GM23338 (cell line): ENCODE measurements around the gene NPHP1. TPM values are rescaled to one million over a fixed set of nuclear protein-coding genes. Genes with fewer than 3 reads are reported as not detected.

ENCODE experiments used
- ATAC-seq: fragments of 200-7000 bp; cut with Tn5 transposase; 3 replicates; pipeline ENCODE4 v1.9.1; 2020
- DNase-seq: peaks from one replicate; pipeline ENCODE4 v3.0.0-alpha.2; 2015; ENCODE audit warnings: low spot score
- H2AFZ ChIP-seq: fragments of 200-600 bp; sonication (generic); 2 replicates; pipeline ENCODE4 v1.8.0; 2016; ENCODE audit warnings: antibody characterized with exemption, mild to moderate bottlenecking, moderate library complexity
- H3F3A ChIP-seq: fragments of 200-600 bp; sonication (generic); replicated peaks from 2 replicates; pipeline ENCODE4 v1.8.0; 2017; ENCODE audit warnings: antibody characterized with exemption, mixed run types, low read depth
- H3K27ac ChIP-seq: fragments of 200-600 bp; sonication (generic); 2 replicates; pipeline ENCODE4 v1.6.1; 2016; ENCODE audit warnings: low read depth
- H3K27me3 ChIP-seq: fragments of 200-600 bp; sonication (generic); 2 replicates; pipeline ENCODE4 v1.8.0; 2016; ENCODE audit warnings: mild to moderate bottlenecking, mixed run types, moderate library complexity; ENCODE audit not compliant: insufficient read depth
- H3K36me3 ChIP-seq: fragments of 200-600 bp; sonication (generic); 2 replicates; pipeline ENCODE4 v1.8.0; 2016; ENCODE audit warnings: mild to moderate bottlenecking; ENCODE audit not compliant: insufficient read depth
- H3K4me1 ChIP-seq: fragments of 200-600 bp; sonication (generic); 2 replicates; pipeline ENCODE4 v1.8.0; 2016; ENCODE audit warnings: mild to moderate bottlenecking, moderate library complexity; ENCODE audit not compliant: insufficient read depth
- H3K4me2 ChIP-seq: fragments of 200-600 bp; sonication (generic); 2 replicates; pipeline ENCODE4 v1.7.1; 2017; ENCODE audit warnings: mixed run types
- H3K4me3 ChIP-seq: fragments of 200-600 bp; sonication (generic); 2 replicates; pipeline ENCODE4 v1.6.1; 2016; ENCODE audit warnings: mixed run types
- H3K79me2 ChIP-seq: fragments of 200-600 bp; sonication (generic); replicated peaks from 2 replicates; pipeline ENCODE4 v1.8.0; 2017; ENCODE audit warnings: mild to moderate bottlenecking; ENCODE audit not compliant: insufficient read depth
- H3K9me2 ChIP-seq: fragments of 200-600 bp; sonication (generic); 2 replicates; pipeline ENCODE4 v1.8.0; 2017; ENCODE audit not compliant: insufficient read depth
- H4K20me1 ChIP-seq: fragments of 200-600 bp; sonication (generic); replicated peaks from 2 replicates; pipeline ENCODE4 v1.8.0; 2017; ENCODE audit warnings: mild to moderate bottlenecking; ENCODE audit not compliant: insufficient read depth
- H3K27ac Mint-ChIP-seq: 2 replicates; pipeline ENCODE4 v1.8.0; 2020; ENCODE audit warnings: inconsistent platforms, mild to moderate bottlenecking, moderate library complexity, mixed read lengths
- H3K27me3 Mint-ChIP-seq: 3 replicates; pipeline ENCODE4 v1.8.0; 2022; ENCODE audit warnings: low read depth, mild to moderate bottlenecking, moderate library complexity, mixed read lengths, inconsistent platforms; ENCODE audit not compliant: insufficient read depth, poor library complexity
- H3K36me3 Mint-ChIP-seq: 3 replicates; pipeline ENCODE4 v1.8.0; 2021; ENCODE audit warnings: low read depth, mild to moderate bottlenecking, inconsistent platforms, moderate library complexity, mixed read lengths
- H3K4me1 Mint-ChIP-seq: 3 replicates; pipeline ENCODE4 v1.8.0; 2020; ENCODE audit warnings: mild to moderate bottlenecking, inconsistent platforms, mixed read lengths
- H3K4me3 Mint-ChIP-seq: 3 replicates; pipeline ENCODE4 v1.8.0; 2021; ENCODE audit warnings: moderate library complexity, mild to moderate bottlenecking, inconsistent platforms, mixed read lengths
- H3K9me3 Mint-ChIP-seq: 3 replicates; pipeline ENCODE4 v1.8.0; 2020; ENCODE audit warnings: moderate library complexity, mild to moderate bottlenecking, inconsistent platforms, mixed read lengths
- CREB1 ChIP-seq: fragments of 250-450 bp; sonication (Bioruptor Pico); IDR thresholded peaks from 2 replicates; pipeline ENCODE4 v1.5.0; 2020; ENCODE audit warnings: low read depth, mild to moderate bottlenecking, moderate library complexity
- EZH2 ChIP-seq: fragments of 200-600 bp; sonication (generic); IDR thresholded peaks from one replicate; pipeline ENCODE4 v1.8.0; 2017; ENCODE audit warnings: antibody characterized with exemption, mild to moderate bottlenecking, low read depth; ENCODE audit not compliant: unreplicated experiment
- EZH2phosphoT487 ChIP-seq: fragments of 200-600 bp; sonication (generic); IDR thresholded peaks from one replicate; pipeline ENCODE4 v1.8.1; 2018; ENCODE audit warnings: antibody characterized with exemption; ENCODE audit not compliant: unreplicated experiment
- JUNB ChIP-seq: IDR thresholded peaks from one replicate; pipeline ENCODE4 v1.6.1; 2016; ENCODE audit warnings: antibody characterized with exemption; ENCODE audit not compliant: unreplicated experiment
- NANOG ChIP-seq: IDR thresholded peaks from 2 replicates; pipeline ENCODE4 v1.6.1; 2016; ENCODE audit warnings: antibody characterized with exemption, borderline replicate concordance
- POLR2AphosphoS5 ChIP-seq: IDR thresholded peaks from 2 replicates; pipeline ENCODE4 v1.6.1; 2016; ENCODE audit warnings: antibody characterized with exemption, low read depth
- REST ChIP-seq: IDR thresholded peaks from one replicate; pipeline ENCODE4 v1.6.1; 2018; ENCODE audit warnings: antibody characterized with exemption; ENCODE audit not compliant: unreplicated experiment
- STAT1 ChIP-seq: IDR thresholded peaks from one replicate; pipeline ENCODE4 v1.6.1; 2016; ENCODE audit warnings: antibody characterized with exemption; ENCODE audit not compliant: unreplicated experiment
- ZNF114 ChIP-seq: fragments of 250-450 bp; sonication (Bioruptor Pico); IDR thresholded peaks from 2 replicates; pipeline ENCODE4 v1.5.0; 2020; ENCODE audit warnings: mild to moderate bottlenecking, moderate library complexity
- ZNF331 ChIP-seq: fragments of 250-450 bp; sonication (Bioruptor Pico); IDR thresholded peaks from 2 replicates; pipeline ENCODE4 v1.5.0; 2020; ENCODE audit warnings: low read depth, mild to moderate bottlenecking, moderate library complexity
- polyA plus RNA-seq: library from polyadenylated mRNA; unstranded; fragments of >200 nt; fragmentation: Nextera tagmentation; extraction: Ambion mirVana; gene quantifications from 2 replicates; pipeline ENCODE4 v1.2.1, GENCODE V29; 2016
- total RNA-seq: library from RNA; depleted of rRNA; stranded (reverse); fragments of >200 nt; shearing (Covaris generic); gene quantifications from 2 replicates; pipeline ENCODE4 v1.2.3, GENCODE V29; 2014
- TF ChIP-seq, protein P1 (sequence below), 2 experiments: fragments of 200-600 bp in 1 of 2; sonication (generic) in 1 of 2; conservative IDR thresholded peaks; 2 replicates each; pipeline versions ENCODE4 v1.5.1 to v1.6.1; 2016 to 2017; ENCODE audit warnings: antibody characterized with exemption in 2 of 2, low read depth in 2 of 2, mild to moderate bottlenecking in 2 of 2, moderate library complexity in 1 of 2
- TF ChIP-seq, protein P2 (sequence below): IDR thresholded peaks from 2 replicates; pipeline ENCODE4 v1.6.1; 2016; ENCODE audit warnings: antibody characterized with exemption
- TF ChIP-seq, protein P3 (sequence below): fragments of 250-450 bp; sonication (Bioruptor Pico); IDR thresholded peaks from 2 replicates; pipeline ENCODE4 v1.5.0; 2020; ENCODE audit warnings: mild to moderate bottlenecking, moderate library complexity

NPHP1 gene
- total and polyA plus RNA-seq, 2 experiments from 2014 or later, result 4.6 to 10.0 TPM

GRCh38 chr2:110115291-110116032 is 89.4 kb downstream of the NPHP1 start, which contains the start of gene MALL:
Gene MALL, minus strand, starts transcription at chr2:110115822. Its CDS starts 30 bp downstream, at chr2:110115792.
- no peak within 1 kb of the TSS for H3K27ac ChIP-seq
- H3K4me1 ChIP-seq, result no peaks in the 10 kb centered on the region
- H3K9me2 ChIP-seq, result no peaks in the 10 kb centered on the region
- peaks cover 42% of the 10 kb centered on the region for H3K27me3 ChIP-seq
- peaks cover 11% of the 10 kb centered on the region; the same call in 2 of the 3 replicates for H3K4me1 Mint-ChIP-seq
- H3K4me3 ChIP-seq, result peak within 1 kb of the TSS; percentile 70
- peak within 1 kb of the TSS; percentile 95 for H2AFZ ChIP-seq
- H3K27ac Mint-ChIP-seq, result no peak within 1 kb of the TSS
- no peaks in the 10 kb centered on the region for H3K36me3 ChIP-seq
- peaks cover 35% of the 10 kb centered on the region for H3K27me3 Mint-ChIP-seq
- peak within 1 kb of the TSS; percentile 70 for H3K4me3 Mint-ChIP-seq
- H3K4me2 ChIP-seq, result peak within 1 kb of the TSS; percentile 87
- no peaks in the 10 kb centered on the region for H3K79me2 ChIP-seq
- TF ChIP-seq CREB1 (CRISPR knock-in tag) (no peak), EZH2 (no peak), POLR2AphosphoS5 (no peak), REST (no peak), NANOG (no peak), EZH2phosphoT487 (no peak), STAT1 (no peak), ZNF114 (CRISPR knock-in tag) (no peak), ZNF331 (CRISPR knock-in tag) (no peak), JUNB (no peak)
- TF ChIP-seq, protein P1, sequence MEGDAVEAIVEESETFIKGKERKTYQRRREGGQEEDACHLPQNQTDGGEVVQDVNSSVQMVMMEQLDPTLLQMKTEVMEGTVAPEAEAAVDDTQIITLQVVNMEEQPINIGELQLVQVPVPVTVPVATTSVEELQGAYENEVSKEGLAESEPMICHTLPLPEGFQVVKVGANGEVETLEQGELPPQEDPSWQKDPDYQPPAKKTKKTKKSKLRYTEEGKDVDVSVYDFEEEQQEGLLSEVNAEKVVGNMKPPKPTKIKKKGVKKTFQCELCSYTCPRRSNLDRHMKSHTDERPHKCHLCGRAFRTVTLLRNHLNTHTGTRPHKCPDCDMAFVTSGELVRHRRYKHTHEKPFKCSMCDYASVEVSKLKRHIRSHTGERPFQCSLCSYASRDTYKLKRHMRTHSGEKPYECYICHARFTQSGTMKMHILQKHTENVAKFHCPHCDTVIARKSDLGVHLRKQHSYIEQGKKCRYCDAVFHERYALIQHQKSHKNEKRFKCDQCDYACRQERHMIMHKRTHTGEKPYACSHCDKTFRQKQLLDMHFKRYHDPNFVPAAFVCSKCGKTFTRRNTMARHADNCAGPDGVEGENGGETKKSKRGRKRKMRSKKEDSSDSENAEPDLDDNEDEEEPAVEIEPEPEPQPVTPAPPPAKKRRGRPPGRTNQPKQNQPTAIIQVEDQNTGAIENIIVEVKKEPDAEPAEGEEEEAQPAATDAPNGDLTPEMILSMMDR (conservative IDR thresholded peaks at IDR 0.05; ENCODE audit: low read depth in 2 of 2), result no peak
- TF ChIP-seq, protein P2, sequence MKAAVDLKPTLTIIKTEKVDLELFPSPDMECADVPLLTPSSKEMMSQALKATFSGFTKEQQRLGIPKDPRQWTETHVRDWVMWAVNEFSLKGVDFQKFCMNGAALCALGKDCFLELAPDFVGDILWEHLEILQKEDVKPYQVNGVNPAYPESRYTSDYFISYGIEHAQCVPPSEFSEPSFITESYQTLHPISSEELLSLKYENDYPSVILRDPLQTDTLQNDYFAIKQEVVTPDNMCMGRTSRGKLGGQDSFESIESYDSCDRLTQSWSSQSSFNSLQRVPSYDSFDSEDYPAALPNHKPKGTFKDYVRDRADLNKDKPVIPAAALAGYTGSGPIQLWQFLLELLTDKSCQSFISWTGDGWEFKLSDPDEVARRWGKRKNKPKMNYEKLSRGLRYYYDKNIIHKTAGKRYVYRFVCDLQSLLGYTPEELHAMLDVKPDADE, result no peak
- TF ChIP-seq, protein P3, sequence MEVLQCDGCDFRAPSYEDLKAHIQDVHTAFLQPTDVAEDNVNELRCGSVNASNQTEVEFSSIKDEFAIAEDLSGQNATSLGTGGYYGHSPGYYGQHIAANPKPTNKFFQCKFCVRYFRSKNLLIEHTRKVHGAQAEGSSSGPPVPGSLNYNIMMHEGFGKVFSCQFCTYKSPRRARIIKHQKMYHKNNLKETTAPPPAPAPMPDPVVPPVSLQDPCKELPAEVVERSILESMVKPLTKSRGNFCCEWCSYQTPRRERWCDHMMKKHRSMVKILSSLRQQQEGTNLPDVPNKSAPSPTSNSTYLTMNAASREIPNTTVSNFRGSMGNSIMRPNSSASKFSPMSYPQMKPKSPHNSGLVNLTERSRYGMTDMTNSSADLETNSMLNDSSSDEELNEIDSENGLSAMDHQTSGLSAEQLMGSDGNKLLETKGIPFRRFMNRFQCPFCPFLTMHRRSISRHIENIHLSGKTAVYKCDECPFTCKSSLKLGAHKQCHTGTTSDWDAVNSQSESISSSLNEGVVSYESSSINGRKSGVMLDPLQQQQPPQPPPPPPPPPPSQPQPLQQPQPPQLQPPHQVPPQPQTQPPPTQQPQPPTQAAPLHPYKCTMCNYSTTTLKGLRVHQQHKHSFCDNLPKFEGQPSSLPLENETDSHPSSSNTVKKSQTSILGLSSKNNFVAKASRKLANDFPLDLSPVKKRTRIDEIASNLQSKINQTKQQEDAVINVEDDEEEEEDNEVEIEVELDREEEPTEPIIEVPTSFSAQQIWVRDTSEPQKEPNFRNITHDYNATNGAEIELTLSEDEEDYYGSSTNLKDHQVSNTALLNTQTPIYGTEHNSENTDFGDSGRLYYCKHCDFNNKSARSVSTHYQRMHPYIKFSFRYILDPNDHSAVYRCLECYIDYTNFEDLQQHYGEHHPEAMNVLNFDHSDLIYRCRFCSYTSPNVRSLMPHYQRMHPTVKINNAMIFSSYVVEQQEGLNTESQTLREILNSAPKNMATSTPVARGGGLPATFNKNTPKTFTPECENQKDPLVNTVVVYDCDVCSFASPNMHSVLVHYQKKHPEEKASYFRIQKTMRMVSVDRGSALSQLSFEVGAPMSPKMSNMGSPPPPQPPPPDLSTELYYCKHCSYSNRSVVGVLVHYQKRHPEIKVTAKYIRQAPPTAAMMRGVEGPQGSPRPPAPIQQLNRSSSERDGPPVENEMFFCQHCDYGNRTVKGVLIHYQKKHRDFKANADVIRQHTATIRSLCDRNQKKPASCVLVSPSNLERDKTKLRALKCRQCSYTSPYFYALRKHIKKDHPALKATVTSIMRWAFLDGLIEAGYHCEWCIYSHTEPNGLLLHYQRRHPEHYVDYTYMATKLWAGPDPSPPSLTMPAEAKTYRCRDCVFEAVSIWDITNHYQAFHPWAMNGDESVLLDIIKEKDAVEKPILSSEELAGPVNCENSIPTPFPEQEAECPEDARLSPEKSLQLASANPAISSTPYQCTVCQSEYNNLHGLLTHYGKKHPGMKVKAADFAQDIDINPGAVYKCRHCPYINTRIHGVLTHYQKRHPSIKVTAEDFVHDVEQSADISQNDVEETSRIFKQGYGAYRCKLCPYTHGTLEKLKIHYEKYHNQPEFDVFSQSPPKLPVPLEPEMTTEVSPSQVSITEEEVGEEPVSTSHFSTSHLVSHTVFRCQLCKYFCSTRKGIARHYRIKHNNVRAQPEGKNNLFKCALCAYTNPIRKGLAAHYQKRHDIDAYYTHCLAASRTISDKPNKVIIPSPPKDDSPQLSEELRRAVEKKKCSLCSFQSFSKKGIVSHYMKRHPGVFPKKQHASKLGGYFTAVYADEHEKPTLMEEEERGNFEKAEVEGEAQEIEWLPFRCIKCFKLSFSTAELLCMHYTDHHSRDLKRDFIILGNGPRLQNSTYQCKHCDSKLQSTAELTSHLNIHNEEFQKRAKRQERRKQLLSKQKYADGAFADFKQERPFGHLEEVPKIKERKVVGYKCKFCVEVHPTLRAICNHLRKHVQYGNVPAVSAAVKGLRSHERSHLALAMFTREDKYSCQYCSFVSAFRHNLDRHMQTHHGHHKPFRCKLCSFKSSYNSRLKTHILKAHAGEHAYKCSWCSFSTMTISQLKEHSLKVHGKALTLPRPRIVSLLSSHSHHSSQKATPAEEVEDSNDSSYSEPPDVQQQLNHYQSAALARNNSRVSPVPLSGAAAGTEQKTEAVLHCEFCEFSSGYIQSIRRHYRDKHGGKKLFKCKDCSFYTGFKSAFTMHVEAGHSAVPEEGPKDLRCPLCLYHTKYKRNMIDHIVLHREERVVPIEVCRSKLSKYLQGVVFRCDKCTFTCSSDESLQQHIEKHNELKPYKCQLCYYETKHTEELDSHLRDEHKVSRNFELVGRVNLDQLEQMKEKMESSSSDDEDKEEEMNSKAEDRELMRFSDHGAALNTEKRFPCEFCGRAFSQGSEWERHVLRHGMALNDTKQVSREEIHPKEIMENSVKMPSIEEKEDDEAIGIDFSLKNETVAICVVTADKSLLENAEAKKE, result no peak
- H3K9me3 Mint-ChIP-seq, result no peaks in the 10 kb centered on the region; the same call in 2 of the 3 replicates
- ATAC-seq (peak; percentile 74), DNase-seq (peak; percentile 56)
- H4K20me1 ChIP-seq, result no peaks in the 10 kb centered on the region
- H3K36me3 Mint-ChIP-seq, result no peaks in the 10 kb centered on the region
- no peaks in the 10 kb centered on the region for H3F3A ChIP-seq
